Urinary bladder (tissue), 4 donors: Measurements from ENCODE around the gene PSG5. TPM values are rescaled to one million over a fixed set of nuclear protein-coding genes. Genes with fewer than 3 reads are reported as not detected.
"Not testable (repeated sequence)": the region's sequence is repeated elsewhere in the genome, so short reads cannot be mapped to it uniquely, and the experiment has no call there.

ENCODE experiments used
- DNase-seq: peaks from one replicate; pipeline ENCODE4 v3.0.0-alpha.2; 2015; ENCODE audit errors: extremely low spot score
- H3K27ac ChIP-seq: one replicate; pipeline ENCODE4 v1.5.1; 2013; ENCODE audit warnings: low read depth, mild to moderate bottlenecking, moderate library complexity
- H3K36me3 ChIP-seq: one replicate; pipeline ENCODE4 v1.6.1; 2013; ENCODE audit warnings: mild to moderate bottlenecking, moderate library complexity; ENCODE audit not compliant: insufficient read depth
- H3K4me1 ChIP-seq: one replicate; pipeline ENCODE4 v1.6.1; 2013; ENCODE audit warnings: mild to moderate bottlenecking, moderate library complexity; ENCODE audit not compliant: insufficient read depth
- H3K4me3 ChIP-seq: one replicate; pipeline ENCODE4 v1.5.1; 2013; ENCODE audit warnings: low read depth, low read length
- WGBS: extraction: QIAGEN DNeasy Blood & Tissue Kit; methylation state at CpG from one replicate; pipeline ENCODE4 v1.1.7; 2013; 5-methylcytosine and 5-hydroxymethylcytosine counted together
- polyA plus RNA-seq: library from polyadenylated mRNA; stranded (reverse); fragments of 200-250 nt; gene quantifications from one replicate; pipeline ENCODE4 v1.2.3, GENCODE V29; 2013
- total RNA-seq: library from RNA; depleted of rRNA; stranded (reverse); fragments of >200 nt; gene quantifications from one replicate; pipeline ENCODE4 v1.2.3, GENCODE V29; 2014
- donor health status: healthy with polysubstance abuse.
- donor health status: healthy.

The PSG5 gene
- total RNA-seq (not detected), polyA plus RNA-seq (not detected)

- not testable (repeated sequence) for H3K27ac ChIP-seq, H3K4me3 ChIP-seq, DNase-seq, H3K36me3 ChIP-seq, H3K4me1 ChIP-seq
- 68% methylated on average over 7 of the region's 7 CpGs for WGBS
These were observed at the start of gene PSG5 for GRCh38 chr19:43186311-43186935. TSS of gene PSG5 (minus strand) at chr19:43186536. CDS start at chr19:43186405, 131 bp downstream.

- not testable (repeated sequence) for H3K4me1 ChIP-seq, DNase-seq, H3K27ac ChIP-seq, H3K4me3 ChIP-seq, H3K36me3 ChIP-seq
- 77% methylated on average over 3 of the region's 3 CpGs for WGBS
These were observed 49.4 kb upstream of the PSG5 start for GRCh38 chr19:43235686-43236085.

GRCh38 chr19:43229315-43229714, 43.0 kb upstream of the PSG5 start:
- Histone ChIP-seq H3K4me1 (no peaks in the 10 kb centered on the region), H3K27ac (no peak overlapping the region), H3K36me3 (no peaks in the 10 kb centered on the region), H3K4me3 (no peak overlapping the region)
- DNase-seq, result no peak
- 72% methylated on average over 2 of the region's 2 CpGs for WGBS

GRCh38 chr19:43228730-43229129, 42.4 kb upstream of the PSG5 start:
- 77% methylated on average over 2 of the region's 2 CpGs for whole genome bisulfite sequencing
- DNase-seq, H3K27ac ChIP-seq, H3K4me3 ChIP-seq, H3K4me1 ChIP-seq, H3K36me3 ChIP-seq: not testable (repeated sequence)

- not testable (repeated sequence) for DNase-seq, H3K4me3 ChIP-seq
- 66% methylated on average over 1 of the region's 1 CpG for WGBS
These were observed 40.6 kb upstream of the PSG5 start for GRCh38 chr19:43226986-43227385.

GRCh38 chr19:43224855-43225253, 38.5 kb upstream of the PSG5 start:
- Histone ChIP-seq H3K4me3 (no peak overlapping the region), H3K4me1 (no peaks in the 10 kb centered on the region), H3K36me3 (no peaks in the 10 kb centered on the region), H3K27ac (no peak overlapping the region)
- DNase-seq, result no peak
- 95% methylated on average over 2 of the region's 2 CpGs for WGBS

More at GRCh38 chr19:43226986-43227385, 40.6 kb upstream of the PSG5 start:
- H3K27ac ChIP-seq, H3K4me1 ChIP-seq, H3K36me3 ChIP-seq: not testable (repeated sequence)

DNA sequence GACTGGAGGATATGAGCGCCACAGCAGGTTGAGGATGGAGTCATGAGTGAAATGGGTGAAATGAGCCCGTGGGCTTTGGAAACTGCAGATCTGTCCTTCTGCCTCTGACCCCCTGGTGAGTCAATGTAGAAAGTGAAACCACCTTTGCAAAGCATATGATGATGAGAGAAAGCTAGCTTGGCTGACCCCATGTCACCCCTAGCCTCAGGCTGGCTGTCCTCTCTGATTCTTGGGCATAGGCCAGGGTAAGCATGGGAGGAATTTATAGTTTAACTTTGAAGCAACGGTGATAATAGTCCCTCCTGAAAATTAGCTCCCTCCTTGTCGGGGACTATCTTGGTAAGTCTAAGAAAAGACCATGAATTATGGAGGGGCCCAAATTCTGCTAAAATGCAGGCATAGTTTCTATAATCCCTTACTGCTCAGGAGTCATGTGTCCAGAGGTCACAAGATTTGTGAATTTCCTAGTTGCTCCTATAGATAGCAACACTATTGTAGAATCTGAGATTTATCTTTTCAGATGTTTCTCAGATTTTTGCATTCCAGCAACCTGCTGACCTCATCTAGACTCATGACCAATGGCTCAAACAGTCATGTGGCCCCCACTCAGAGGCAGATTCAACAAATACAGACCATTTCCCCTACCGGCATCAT, 38.0 kb upstream of the PSG5 start:
- H3K4me3 ChIP-seq, DNase-seq, H3K27ac ChIP-seq, H3K4me1 ChIP-seq, H3K36me3 ChIP-seq: not testable (repeated sequence)
- WGBS, result 76% methylated on average over 5 of the region's 5 CpGs

DNA sequence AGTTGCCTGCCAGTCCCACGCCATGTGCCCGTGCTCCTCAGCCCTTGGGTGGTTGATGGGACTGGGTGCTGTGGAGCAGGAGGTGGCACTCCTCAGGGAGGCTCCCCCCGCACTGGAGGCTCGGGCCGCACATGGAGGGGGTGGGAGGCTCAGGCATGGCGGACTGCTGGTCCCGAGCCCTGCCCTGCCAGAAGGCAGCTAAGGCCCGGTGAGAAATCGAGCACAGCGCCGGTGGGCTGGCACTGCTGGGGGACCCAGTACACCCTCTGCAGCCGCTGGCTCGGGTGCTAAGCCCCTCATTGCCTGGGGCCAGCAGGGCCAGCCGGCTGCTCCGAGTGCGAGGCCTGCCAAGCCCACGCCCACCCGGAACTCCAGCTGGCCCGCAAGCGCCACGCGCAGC, 35.6 kb upstream of the PSG5 start:
- not testable (repeated sequence) for H3K4me3 ChIP-seq

GRCh38 chr19:43219136-43219535, 32.8 kb upstream of the PSG5 start:
- not testable (repeated sequence) for DNase-seq, H3K4me3 ChIP-seq, H3K36me3 ChIP-seq, H3K27ac ChIP-seq, H3K4me1 ChIP-seq
- WGBS, result 83% methylated on average over 4 of the region's 4 CpGs

More for the DNA sequence above, 35.6 kb upstream of the PSG5 start:
- WGBS, result 90% methylated on average over 22 of the region's 22 CpGs
- not testable (repeated sequence) for H3K4me1 ChIP-seq, H3K27ac ChIP-seq, DNase-seq, H3K36me3 ChIP-seq

DNA sequence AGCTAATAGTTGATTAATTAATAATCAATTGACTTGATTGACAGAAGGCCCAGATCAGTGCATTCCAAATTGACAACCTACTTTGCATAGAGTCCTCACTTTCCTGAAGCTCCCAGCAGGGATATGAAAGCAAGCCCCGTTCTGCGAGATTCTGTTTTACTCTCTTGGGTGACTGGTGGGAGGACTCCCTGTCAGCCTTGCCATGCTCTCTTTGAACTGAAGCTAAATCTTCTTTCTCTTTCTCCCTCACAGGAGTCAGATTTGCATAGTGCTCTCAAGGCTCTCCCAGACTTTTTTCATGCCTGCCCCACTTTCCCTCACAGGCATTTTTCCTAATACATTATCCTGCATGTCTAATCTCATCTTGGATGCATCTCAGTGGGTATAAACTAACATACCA, 29.5 kb upstream of the PSG5 start:
- H3K4me3 ChIP-seq, DNase-seq, H3K4me1 ChIP-seq, H3K27ac ChIP-seq, H3K36me3 ChIP-seq: not testable (repeated sequence)
- 34% methylated on average over 2 of the region's 2 CpGs for WGBS

DNA sequence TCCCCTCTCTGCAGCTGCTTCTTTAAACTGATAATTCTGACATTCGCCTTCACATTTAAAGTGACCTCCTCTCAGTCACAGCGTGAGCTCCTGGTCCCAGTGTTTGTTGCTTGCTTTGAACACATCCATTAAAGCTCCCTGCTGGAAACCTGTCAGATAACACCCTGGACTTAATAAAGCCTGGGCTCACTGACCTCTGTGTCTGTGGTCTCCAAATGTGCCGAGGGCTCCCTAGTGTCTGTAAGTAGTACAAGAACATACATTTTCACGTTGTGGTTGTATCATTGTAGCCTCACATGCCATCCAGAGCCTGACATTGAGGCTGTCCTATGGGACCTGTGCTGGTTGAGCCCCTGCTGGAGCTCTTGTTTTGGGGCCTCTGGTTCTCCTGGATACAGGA, 21.7 kb upstream of the PSG5 start:
- DNase-seq, result no peak
- Histone ChIP-seq H3K27ac (no peak overlapping the region), H3K4me3 (no peak overlapping the region), H3K36me3 (no peaks in the 10 kb centered on the region), H3K4me1 (no peaks in the 10 kb centered on the region)
- WGBS, result 42% methylated on average over 4 of the region's 4 CpGs

DNA sequence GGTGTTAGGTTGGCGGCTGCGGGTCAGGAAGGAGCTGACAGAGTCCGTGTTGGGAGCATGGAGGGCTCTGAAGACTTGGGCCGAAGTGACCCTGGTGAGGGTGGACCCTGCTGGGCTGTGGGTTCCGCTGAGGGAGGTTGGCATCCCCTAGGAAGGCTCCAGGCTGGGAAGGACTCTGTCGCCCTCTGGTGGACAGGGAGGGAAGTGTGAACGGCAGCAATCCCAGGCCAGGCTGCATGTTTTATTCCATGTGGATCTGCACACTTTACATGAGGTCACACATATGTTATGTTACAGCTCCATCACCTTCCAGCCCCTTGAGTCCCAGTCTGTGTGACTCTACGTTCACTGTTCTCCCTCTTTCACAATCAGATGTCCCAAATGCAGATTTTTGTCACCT, 20.8 kb upstream of the PSG5 start:
- not testable (repeated sequence) for H3K36me3 ChIP-seq, H3K4me3 ChIP-seq, DNase-seq, H3K4me1 ChIP-seq, H3K27ac ChIP-seq
- WGBS, result 47% methylated on average over 8 of the region's 8 CpGs

GRCh38 chr19:43205471-43206105, 19.3 kb upstream of the PSG5 start, which contains the start of gene PSG4:
TSS of gene PSG4 (minus strand) at chr19:43205638. CDS start at chr19:43205536, 102 bp downstream.
- not testable (repeated sequence) for H3K4me3 ChIP-seq, H3K36me3 ChIP-seq, DNase-seq, H3K27ac ChIP-seq, H3K4me1 ChIP-seq
- 51% methylated on average over 9 of the region's 9 CpGs for WGBS

- not testable (repeated sequence) for DNase-seq, H3K27ac ChIP-seq, H3K4me1 ChIP-seq, H3K4me3 ChIP-seq, H3K36me3 ChIP-seq
- 89% methylated on average over 7 of the region's 7 CpGs for WGBS
These were observed 17.3 kb upstream of the PSG5 start for GRCh38 chr19:43203611-43204010.
